Hematopoietic multipotent progenitor cell treated with erythropoietin and hydrocortisone succinate and interleukin-3 and kit ligand, for 15 days (in vitro differentiated cells): ENCODE data around the gene GNG2.

ENCODE experiments used
- DNase-seq: peaks from one replicate; pipeline ENCODE4 v3.0.0-alpha.2; 2015; ENCODE audit warnings: low spot score

Gene GNG2

GRCh38 chr14:51860164-51860824, at the start of gene GNG2:
TSS of gene GNG2 (plus strand) at chr14:51860612. CDS start at chr14:51950679, 90,067 bp downstream.
- DNase-seq = peak; percentile 57

DNA sequence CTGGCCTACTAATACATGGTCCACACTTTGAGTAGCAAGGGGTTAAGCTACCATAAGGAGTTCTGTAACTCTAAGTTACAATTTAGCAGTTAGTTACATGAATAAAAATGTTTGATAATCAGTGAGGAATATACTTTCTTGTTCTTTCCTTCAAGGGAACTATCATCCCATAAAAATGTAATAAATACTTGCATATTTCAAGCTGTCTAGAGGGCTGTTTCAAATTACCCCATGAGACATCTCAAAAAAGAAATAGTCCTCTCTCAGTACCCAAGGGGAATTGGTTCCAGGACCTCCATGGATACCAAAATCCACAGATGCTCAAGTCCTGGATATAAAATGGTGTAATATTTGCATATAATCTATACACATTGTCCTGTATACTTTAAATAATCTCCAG, 48.7 kb upstream of the GNG2 start:
- no peak for DNase-seq

- no peak for DNase-seq
Observed at GRCh38 chr14:51816031-51816430, 44.4 kb upstream of the GNG2 start.

DNA sequence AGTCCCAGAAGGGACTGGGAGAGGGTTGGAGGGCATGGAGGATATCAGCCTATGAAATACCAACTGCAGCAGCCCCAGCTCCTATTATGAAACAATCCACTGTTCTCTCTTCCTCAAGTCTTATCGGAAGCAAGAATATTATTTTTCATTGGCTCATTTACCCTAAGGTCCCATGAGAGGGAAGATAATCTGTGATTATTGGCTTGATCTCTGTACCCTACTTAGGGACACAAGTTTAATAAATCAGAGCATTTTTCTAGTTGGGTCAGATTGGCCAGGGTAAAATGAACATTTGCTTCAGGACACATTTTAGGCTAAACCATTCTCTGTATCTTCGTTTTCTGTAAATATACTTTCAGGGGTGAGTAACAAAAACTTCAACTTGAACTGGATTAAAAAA, 43.1 kb upstream of the GNG2 start:
- DNase-seq = no peak

- DNase-seq = no peak
Observed at GRCh38 chr14:51818748-51819380, 41.5 kb upstream of the GNG2 start.

DNA sequence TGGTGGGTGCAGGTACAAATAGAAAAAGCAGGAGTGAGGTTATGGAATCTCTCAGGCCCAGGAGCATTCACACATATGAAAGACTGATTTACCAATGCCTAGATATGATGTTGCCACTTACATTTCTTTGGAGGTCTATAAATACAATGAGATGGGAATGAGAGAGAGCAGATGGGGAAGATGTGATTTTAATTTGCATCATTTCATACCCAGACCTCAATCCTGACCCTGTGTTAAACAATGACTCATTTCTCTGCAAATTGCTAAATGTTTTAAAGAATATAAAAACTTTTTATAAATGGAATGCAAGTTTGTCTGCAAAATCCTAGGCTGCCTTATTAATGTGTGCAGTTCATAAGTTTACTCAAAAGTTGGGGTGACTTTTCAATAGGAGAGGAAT, 38.6 kb upstream of the GNG2 start:
- DNase-seq = no peak

DNA sequence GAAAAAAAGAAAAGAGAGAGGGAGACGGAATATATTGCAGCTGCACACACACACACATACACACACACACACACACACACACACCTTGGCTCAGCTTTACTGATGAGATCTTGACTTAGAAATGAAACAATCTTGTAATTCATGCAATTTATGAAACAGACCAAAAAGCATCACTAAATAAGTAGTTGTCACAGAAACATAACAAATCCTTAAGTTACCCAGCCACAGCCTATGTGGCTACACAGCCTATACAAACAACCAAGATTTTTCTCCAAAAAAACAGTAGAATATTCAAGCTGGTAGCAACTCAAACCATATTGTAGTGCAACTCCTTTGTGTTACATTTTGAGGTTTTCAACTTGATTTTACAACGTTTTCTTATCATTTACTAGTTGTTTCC, 37.9 kb upstream of the GNG2 start:
- DNase-seq = no peak

GRCh38 chr14:51823706-51824105, 36.7 kb upstream of the GNG2 start:
- DNase-seq = no peak

DNA sequence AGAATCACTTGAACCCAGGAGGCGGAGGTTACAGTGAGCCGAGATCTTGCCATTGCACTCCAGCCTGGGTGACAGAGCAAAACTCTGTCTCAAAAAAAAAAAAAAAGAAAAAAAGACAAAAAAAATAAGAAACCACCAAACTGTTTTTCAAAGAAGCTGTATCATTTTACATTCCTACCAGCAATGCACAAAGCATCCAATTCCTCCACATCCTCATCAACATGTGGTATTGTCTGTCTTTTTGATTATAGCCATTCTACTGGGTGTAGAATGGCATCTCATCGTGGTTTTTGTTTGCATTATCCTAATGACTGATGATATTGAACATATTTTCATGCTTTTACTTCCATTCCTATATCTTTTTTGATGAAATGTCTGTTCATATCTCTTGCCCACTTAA, 36.2 kb upstream of the GNG2 start:
- no peak for DNase-seq

GRCh38 chr14:51825926-51826325, 34.5 kb upstream of the GNG2 start:
- no peak for DNase-seq

GRCh38 chr14:51828017-51828797, 32.2 kb upstream of the GNG2 start:
- DNase-seq = no peak

- no peak for DNase-seq
Observed at GRCh38 chr14:51834240-51834639, 26.2 kb upstream of the GNG2 start.

- DNase-seq = no peak
Observed at GRCh38 chr14:51836417-51836816, 24.0 kb upstream of the GNG2 start.

DNA sequence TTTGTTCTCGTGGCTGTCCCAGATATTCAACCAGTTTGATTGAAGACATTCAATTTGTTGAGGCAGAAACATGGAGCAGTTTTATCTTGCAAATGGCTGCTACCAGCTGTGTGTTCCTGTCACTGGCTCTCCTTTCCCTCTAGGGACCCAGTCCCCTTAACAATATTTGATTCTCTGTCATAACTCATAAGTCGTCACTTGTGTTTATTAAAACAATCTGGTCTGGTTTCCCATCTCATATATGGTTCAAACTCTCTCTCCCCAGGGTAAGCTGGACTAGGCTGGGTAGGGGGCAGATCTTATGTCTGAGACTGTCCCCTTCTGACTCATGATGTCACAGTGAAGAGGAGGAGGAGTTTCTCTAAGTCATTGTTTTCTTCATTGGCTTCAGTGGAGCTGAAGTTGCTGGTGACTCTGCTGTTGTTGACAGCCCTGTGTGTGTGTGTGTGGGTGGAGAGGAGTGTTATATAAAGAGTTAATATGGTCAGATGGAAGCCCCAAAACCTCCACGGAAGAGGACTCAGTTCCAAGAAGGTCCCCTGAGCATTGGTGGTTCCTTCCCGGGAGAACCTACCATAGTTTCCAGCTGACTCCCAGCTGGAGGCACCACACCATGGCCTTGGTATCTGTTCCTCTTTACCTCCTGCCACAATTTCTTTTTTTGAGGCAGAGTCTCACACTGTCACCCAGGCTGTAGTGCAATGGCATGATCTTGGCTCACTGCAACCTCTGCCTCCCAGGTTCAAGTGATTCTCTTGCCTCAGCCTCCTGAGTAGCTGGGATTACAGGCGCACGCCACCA, 16.1 kb upstream of the GNG2 start:
- no peak for DNase-seq

DNA sequence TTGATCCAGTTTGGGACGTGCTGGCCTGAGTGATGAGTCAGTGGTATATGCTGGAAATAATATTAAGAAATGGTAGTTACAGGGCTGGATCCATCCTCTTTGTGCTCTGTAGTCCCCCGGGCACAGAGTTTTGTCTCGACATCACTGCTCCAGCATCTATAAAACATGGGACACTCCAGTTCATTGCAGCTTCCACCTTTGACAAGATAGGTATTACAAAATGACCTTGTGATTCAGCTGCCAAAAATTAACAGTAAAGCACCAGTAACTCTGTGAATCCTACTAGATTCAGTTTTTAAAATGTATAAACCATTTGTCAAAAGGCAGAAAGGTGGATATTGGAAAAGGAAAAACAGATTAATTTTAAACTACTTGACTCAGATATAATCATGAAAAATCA, 14.6 kb upstream of the GNG2 start:
- no peak for DNase-seq

GRCh38 chr14:51846631-51847488, 13.6 kb upstream of the GNG2 start:
- peak; percentile 30 for DNase-seq

GRCh38 chr14:51847489-51847796, 13.0 kb upstream of the GNG2 start:
- no peak for DNase-seq

DNA sequence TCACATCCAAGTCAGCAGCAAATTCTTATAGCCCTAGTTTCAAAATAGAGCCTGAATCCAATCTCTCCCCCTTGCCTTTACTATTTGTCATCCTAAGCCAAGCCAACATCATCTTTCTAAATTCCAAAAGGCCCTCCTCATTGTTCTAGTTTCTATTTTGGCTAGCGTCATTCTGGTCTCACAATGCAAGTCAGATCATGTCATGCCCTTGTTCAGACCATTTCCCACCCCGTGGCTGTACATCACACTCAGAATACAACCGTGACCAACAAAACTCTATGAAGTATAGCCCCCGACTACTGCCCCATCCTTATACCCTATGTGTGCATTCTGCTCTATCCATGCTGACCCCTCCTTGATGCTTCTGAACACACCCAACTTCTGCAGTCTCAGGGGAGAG, 12.3 kb upstream of the GNG2 start:
- no peak for DNase-seq

GRCh38 chr14:51849097-51849496, 11.3 kb upstream of the GNG2 start:
- no peak for DNase-seq

DNA sequence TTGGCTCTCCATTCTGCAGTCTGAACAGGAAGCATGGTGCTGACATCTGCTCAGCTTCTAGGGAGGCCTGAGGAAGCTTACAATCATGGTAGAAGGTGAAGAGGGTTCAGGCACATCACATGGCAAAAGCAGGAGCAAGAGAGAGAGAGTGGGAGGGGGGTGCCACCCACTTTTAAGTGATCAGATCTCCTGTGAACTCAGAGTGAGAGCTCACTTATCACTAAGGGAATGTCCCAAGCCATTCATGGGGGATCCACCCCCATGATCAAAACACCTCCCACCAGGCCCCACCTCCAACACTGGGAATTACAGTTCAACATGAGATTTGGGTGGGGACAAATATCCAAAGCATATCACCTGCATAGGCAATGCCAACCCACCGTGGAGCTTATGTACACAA, 9.8 kb upstream of the GNG2 start:
- DNase-seq = no peak

- DNase-seq = no peak
Observed at GRCh38 chr14:51852541-51852940, 7.9 kb upstream of the GNG2 start.

GRCh38 chr14:51855234-51855633, 5.2 kb upstream of the GNG2 start:
- DNase-seq = no peak
